Neural progenitor cell (in vitro differentiated cells): ENCODE results near the gene LRP3. TPM values are rescaled to one million over a fixed set of nuclear protein-coding genes. Genes with fewer than 3 reads are reported as not detected.
"Not testable (repeated sequence)": the region's sequence is repeated elsewhere in the genome, so short reads cannot be mapped to it uniquely, and the experiment has no call there.

ENCODE experiments used
- DNase-seq: peaks from one replicate; pipeline ENCODE4 v3.0.0-alpha.2; 2016; ENCODE audit warnings: low spot score
- H2AFZ ChIP-seq: fragments of 200-600 bp; sonication (generic); replicated peaks from 2 replicates; pipeline ENCODE4 v1.6.1; 2016; ENCODE audit warnings: antibody characterized with exemption
- H3F3A ChIP-seq: fragments of 200-600 bp; sonication (generic); 2 replicates; pipeline ENCODE4 v1.6.1; 2016; ENCODE audit warnings: antibody characterized with exemption, low read depth
- H3K27ac ChIP-seq: fragments of 200-600 bp; sonication (generic); 2 replicates; pipeline ENCODE4 v1.5.1; 2016; ENCODE audit warnings: mild to moderate bottlenecking
- H3K27me3 ChIP-seq: fragments of 200-600 bp; sonication (generic); 2 replicates; pipeline ENCODE4 v1.6.1; 2016; ENCODE audit warnings: mild to moderate bottlenecking, moderate library complexity
- H3K36me3 ChIP-seq: fragments of 200-600 bp; sonication (generic); 2 replicates; pipeline ENCODE4 v1.5.1; 2016
- H3K4me1 ChIP-seq: fragments of 200-600 bp; sonication (generic); 2 replicates; pipeline ENCODE4 v1.6.1; 2016; ENCODE audit warnings: mixed run types
- H3K4me2 ChIP-seq: fragments of 200-600 bp; sonication (generic); 2 replicates; pipeline ENCODE4 v1.6.1; 2016
- H3K4me3 ChIP-seq: fragments of 200-600 bp; sonication (generic); 2 replicates; pipeline ENCODE4 v1.5.1; 2016
- H3K79me2 ChIP-seq: fragments of 200-600 bp; sonication (generic); 2 replicates; pipeline ENCODE4 v1.6.1; 2016; ENCODE audit warnings: low read depth
- H3K9ac ChIP-seq: fragments of 200-600 bp; sonication (generic); 2 replicates; pipeline ENCODE4 v1.6.1; 2016
- H3K9me3 ChIP-seq: fragments of 200-600 bp; sonication (generic); 2 replicates; pipeline ENCODE4 v1.5.1; 2016; ENCODE audit warnings: low read depth
- H4K20me1 ChIP-seq: fragments of 200-600 bp; sonication (generic); 2 replicates; pipeline ENCODE4 v1.6.1; 2016; ENCODE audit warnings: low read depth
- H3K27ac Mint-ChIP-seq: 3 replicates; pipeline ENCODE4 v1.8.0; 2021; ENCODE audit warnings: mixed read lengths
- H3K27me3 Mint-ChIP-seq: 2 replicates; pipeline ENCODE4 v1.8.0; 2022; ENCODE audit warnings: low read depth, mild to moderate bottlenecking, inconsistent platforms, moderate library complexity, mixed read lengths; ENCODE audit not compliant: insufficient read depth
- H3K36me3 Mint-ChIP-seq: 3 replicates; pipeline ENCODE4 v1.8.0; 2021; ENCODE audit warnings: mixed read lengths
- H3K4me1 Mint-ChIP-seq: 3 replicates; pipeline ENCODE4 v1.8.0; 2021; ENCODE audit warnings: mixed read lengths
- H3K4me3 Mint-ChIP-seq: 3 replicates; pipeline ENCODE4 v1.8.0; 2021; ENCODE audit warnings: mild to moderate bottlenecking, moderate library complexity, mixed read lengths
- H3K9me3 Mint-ChIP-seq: 3 replicates; pipeline ENCODE4 v1.8.0; 2020; ENCODE audit warnings: mixed read lengths
- EZH2 ChIP-seq: fragments of 200-600 bp; sonication (generic); IDR thresholded peaks from 2 replicates; pipeline ENCODE4 v1.6.1; 2017; ENCODE audit warnings: antibody characterized with exemption, mild to moderate bottlenecking, moderate library complexity
- EZH2phosphoT487 ChIP-seq: fragments of 200-600 bp; sonication (generic); IDR thresholded peaks from 2 replicates; pipeline ENCODE4 v1.6.1; 2017; ENCODE audit warnings: antibody characterized with exemption
- total RNA-seq: library from RNA; depleted of rRNA; stranded (reverse); fragments of >200 nt; gene quantifications from 2 replicates; pipeline ENCODE4 v1.2.3, GENCODE V29; 2015; ENCODE audit warnings: low replicate concordance
- TF ChIP-seq, protein P1 (sequence below): fragments of 200-600 bp; sonication (generic); IDR thresholded peaks from 2 replicates; pipeline ENCODE4 v1.5.1; 2017; ENCODE audit warnings: antibody characterized with exemption, mild to moderate bottlenecking

LRP3 gene
- total RNA-seq, 1 donor from 2014 or later, result 7.5 TPM

DNA sequence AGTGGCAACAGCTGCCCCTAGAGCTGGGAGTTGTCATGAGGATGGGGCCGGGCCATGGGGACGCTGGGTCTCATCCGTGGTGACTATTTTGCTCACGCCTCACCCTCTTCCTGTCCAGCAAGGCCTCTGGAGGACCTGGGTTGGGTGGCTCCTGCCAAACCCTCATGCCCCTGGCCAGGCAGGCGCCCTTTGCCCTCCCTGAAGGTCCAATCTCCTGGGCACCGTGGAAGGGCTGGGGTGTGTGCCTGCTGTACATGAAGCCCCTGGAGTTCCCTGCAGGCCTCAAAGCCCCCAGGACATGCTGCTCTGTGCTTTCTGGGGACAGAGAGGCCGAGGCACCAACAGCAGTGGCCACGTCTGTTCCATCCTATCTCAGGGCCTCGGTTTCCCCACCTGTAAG lies 13.8 kb downstream of the LRP3 start:
- Histone ChIP-seq H4K20me1 (no peaks in the 10 kb centered on the region), H3K27me3 (no peaks in the 10 kb centered on the region), H3K4me1 (no peaks in the 10 kb centered on the region), H2AFZ (no peak overlapping the region), H3K4me3 (no peak overlapping the region), H3K79me2 (no peaks in the 10 kb centered on the region), H3F3A (no peaks in the 10 kb centered on the region), H3K36me3 (no peaks in the 10 kb centered on the region), H3K9ac (no peak overlapping the region), H3K4me2 (no peak overlapping the region), H3K27ac (no peak overlapping the region), H3K9me3 (no peaks in the 10 kb centered on the region)
- Mint-ChIP-seq H3K4me1 (no peaks in the 10 kb centered on the region), H3K27me3 (peaks cover 2% of the 10 kb centered on the region), H3K36me3 (peaks cover 4% of the 10 kb centered on the region), H3K27ac (no peak overlapping the region), H3K4me3 (no peak overlapping the region), H3K9me3 (no peaks in the 10 kb centered on the region)
- TF ChIP-seq, protein P1, sequence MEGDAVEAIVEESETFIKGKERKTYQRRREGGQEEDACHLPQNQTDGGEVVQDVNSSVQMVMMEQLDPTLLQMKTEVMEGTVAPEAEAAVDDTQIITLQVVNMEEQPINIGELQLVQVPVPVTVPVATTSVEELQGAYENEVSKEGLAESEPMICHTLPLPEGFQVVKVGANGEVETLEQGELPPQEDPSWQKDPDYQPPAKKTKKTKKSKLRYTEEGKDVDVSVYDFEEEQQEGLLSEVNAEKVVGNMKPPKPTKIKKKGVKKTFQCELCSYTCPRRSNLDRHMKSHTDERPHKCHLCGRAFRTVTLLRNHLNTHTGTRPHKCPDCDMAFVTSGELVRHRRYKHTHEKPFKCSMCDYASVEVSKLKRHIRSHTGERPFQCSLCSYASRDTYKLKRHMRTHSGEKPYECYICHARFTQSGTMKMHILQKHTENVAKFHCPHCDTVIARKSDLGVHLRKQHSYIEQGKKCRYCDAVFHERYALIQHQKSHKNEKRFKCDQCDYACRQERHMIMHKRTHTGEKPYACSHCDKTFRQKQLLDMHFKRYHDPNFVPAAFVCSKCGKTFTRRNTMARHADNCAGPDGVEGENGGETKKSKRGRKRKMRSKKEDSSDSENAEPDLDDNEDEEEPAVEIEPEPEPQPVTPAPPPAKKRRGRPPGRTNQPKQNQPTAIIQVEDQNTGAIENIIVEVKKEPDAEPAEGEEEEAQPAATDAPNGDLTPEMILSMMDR, result no peak
- TF ChIP-seq EZH2phosphoT487, result no peak
- TF ChIP-seq EZH2, result no peak
- no peak for DNase-seq

DNA sequence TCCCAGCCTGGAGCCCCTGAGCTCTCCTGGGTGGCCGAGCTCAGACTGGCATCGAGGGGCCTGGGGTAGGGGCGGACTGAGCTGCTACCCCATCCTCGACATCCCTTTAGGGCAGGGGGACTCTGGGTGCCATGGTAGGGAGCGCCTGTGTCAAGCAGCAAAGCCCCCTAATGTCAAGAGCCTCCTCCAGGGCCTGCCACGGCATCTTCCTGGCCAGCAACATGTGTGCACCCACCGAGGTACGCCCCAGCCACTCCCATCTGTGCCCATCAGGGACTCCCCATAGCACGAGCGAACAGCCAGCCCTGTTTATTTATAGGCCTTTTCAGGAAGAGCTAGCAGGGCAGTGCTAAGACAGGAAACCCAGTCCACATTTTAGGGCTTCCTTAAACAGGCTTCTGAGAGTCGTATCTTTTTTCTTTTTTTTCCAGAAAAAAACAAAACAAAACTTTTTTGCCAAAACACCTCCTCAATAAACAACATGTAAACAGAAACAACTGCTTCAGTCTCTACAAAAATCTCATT lies 14.3 kb downstream of the LRP3 start:
- DNase-seq, result no peak
- no peaks in the 10 kb centered on the region for H3K79me2 ChIP-seq
- H3K9ac ChIP-seq, result no peak overlapping the region
- no peaks in the 10 kb centered on the region for H3K4me1 Mint-ChIP-seq
- H3K27me3 Mint-ChIP-seq, result peaks cover 2% of the 10 kb centered on the region
- no peak overlapping the region for H2AFZ ChIP-seq
- no peaks in the 10 kb centered on the region for H3K9me3 Mint-ChIP-seq
- H3K36me3 Mint-ChIP-seq, result no peaks in the 10 kb centered on the region
- no peak overlapping the region for H3K4me2 ChIP-seq
- no peaks in the 10 kb centered on the region for H3F3A ChIP-seq
- no peak overlapping the region for H3K4me3 ChIP-seq
- H3K4me1 ChIP-seq, result no peaks in the 10 kb centered on the region
- TF ChIP-seq EZH2 (no peak), EZH2phosphoT487 (no peak)
- TF ChIP-seq, protein P1, result no peak
- H3K36me3 ChIP-seq, result no peaks in the 10 kb centered on the region
- H3K27ac ChIP-seq, result no peak overlapping the region
- H3K27me3 ChIP-seq, result no peaks in the 10 kb centered on the region
- H3K9me3 ChIP-seq, result no peaks in the 10 kb centered on the region
- no peak overlapping the region for H3K4me3 Mint-ChIP-seq
- no peaks in the 10 kb centered on the region for H4K20me1 ChIP-seq
- H3K27ac Mint-ChIP-seq, result no peak overlapping the region

DNA sequence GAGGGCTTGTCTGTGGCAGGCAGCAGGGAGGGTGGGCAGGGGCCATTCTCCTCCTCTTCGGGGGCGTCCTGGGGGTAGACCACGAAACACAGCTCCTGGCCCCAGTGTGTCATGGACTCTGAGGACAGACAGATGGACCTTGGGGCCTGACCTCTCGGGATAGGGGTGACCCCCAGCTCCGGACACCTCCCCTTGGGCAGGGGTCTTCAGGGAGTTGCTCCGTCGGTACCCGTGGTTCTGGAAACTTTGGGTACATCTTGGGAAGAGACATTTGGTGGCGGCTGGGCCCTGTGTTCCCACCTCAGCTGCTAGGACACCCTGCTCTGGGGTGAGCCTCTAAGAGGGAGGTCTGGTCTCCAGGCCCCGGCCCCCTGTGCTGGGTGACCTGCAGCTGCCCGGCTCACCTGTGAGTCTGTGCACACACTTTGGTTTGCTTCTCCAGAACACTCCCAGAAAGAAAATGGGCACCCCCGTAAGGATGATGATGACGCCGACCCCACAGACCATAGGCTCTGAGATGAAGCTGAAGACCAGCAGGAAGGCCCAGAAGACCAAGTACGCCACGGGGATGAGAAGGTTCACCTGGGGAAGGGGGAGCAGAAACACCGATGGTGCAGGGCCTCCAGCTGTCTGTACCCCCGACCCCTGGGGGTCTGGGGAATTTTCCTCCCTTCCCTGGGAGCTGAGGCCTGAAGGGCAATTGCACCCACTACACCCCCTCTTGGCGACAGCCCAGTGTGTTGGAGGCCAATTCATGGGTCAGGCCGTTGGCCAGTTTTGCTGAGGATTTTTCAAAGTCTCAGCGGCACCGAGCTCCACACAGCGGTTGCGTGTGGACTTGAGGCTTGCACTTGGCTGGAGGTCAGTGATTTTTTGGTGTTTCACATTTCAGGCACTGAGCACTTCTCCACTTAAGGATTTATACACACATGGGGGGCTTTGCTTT lies 15.0 kb downstream of the LRP3 start:
- Histone ChIP-seq H3K9me3 (no peaks in the 10 kb centered on the region), H3K36me3 (no peaks in the 10 kb centered on the region), H3K9ac (no peak overlapping the region), H3K4me3 (no peak overlapping the region), H3K4me1 (no peaks in the 10 kb centered on the region), H3K27ac (no peak overlapping the region), H3K4me2 (no peak overlapping the region), H3K27me3 (no peaks in the 10 kb centered on the region), H4K20me1 (no peaks in the 10 kb centered on the region), H3F3A (no peaks in the 10 kb centered on the region), H3K79me2 (no peaks in the 10 kb centered on the region), H2AFZ (no peak overlapping the region)
- Mint-ChIP-seq H3K36me3 (no peaks in the 10 kb centered on the region), H3K4me1 (no peaks in the 10 kb centered on the region), H3K27me3 (peaks cover 2% of the 10 kb centered on the region), H3K9me3 (no peaks in the 10 kb centered on the region), H3K4me3 (no peak overlapping the region), H3K27ac (no peak overlapping the region)
- TF ChIP-seq EZH2, result no peak
- TF ChIP-seq EZH2phosphoT487, result no peak
- TF ChIP-seq, protein P1, result no peak
- DNase-seq, result no peak

DNA sequence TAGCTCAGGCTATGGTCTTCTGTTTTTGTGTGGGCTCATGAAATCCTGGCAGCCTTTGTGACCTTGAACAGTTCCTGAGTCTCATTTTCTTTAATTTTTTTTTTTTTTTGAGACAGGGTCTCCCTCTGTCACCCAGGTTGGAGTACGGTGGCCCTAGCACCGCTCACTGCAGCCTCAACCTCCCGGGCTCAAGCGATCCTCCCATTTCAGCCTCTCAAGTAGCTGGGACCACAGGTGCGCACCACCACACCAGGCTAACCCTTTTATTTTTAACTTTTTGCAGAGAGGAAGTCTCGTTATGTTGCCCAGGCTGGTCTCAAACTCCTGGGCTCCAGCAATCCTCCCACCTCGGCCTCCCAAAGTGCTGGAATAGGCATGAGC lies 15.7 kb downstream of the LRP3 start:
- not testable (repeated sequence) for H2AFZ ChIP-seq, H3F3A ChIP-seq, H3K4me3 Mint-ChIP-seq, H3K27me3 ChIP-seq, H3K4me1 Mint-ChIP-seq, H3K9me3 ChIP-seq, H3K4me2 ChIP-seq, H3K27ac Mint-ChIP-seq, H3K4me3 ChIP-seq, H3K27me3 Mint-ChIP-seq, H3K9ac ChIP-seq, H3K36me3 ChIP-seq, H3K79me2 ChIP-seq, DNase-seq, H3K4me1 ChIP-seq, H4K20me1 ChIP-seq, H3K27ac ChIP-seq, H3K9me3 Mint-ChIP-seq, H3K36me3 Mint-ChIP-seq
